IMR-90 (cell line): ENCODE results near the gene LDLRAD4. TPM values are rescaled to one million over a fixed set of nuclear protein-coding genes. Genes with fewer than 3 reads are reported as not detected.

Experiments
- ATAC-seq: fragments of 200-7000 bp; cut with Tn5 transposase; 2 replicates; pipeline ENCODE4 v1.9.1; 2020; ENCODE audit warnings: low read depth, mild to moderate bottlenecking, moderate library complexity
- BruUV-seq: library from RNA; stranded (reverse); fragments of 400-500 nt; replicated peaks from 2 replicates; lab custom pipeline; 2021; lab: Mats Ljungman, UMichigan
- CTCF ChIA-PET: fragments of 300-600 bp; formaldehyde crosslinking; extraction: SDS; loops from one replicate; lab custom pipeline; 2021; ENCODE audit warnings: antibody characterized with exemption; lab: Yijun Ruan, JAX
- POLR2A ChIA-PET: fragments of 300-600 bp; sonication (Branson Sonifier 250); formaldehyde crosslinking; loops from one replicate; lab custom pipeline; 2022; ENCODE audit warnings: antibody characterized with exemption; ENCODE audit not compliant: unreplicated experiment; lab: Charles Lee
- DNase-seq: peaks from one replicate; pipeline ENCODE4 v3.0.0; 2013
- H2AFZ ChIP-seq: replicated peaks from 2 replicates; pipeline ENCODE3; 2013; ENCODE audit warnings: low read length, mild to moderate bottlenecking; ENCODE audit not compliant: poor library complexity
- H2AK5ac ChIP-seq: 2 replicates; pipeline ENCODE4 v1.6.1; 2013; ENCODE audit warnings: low read depth, low read length, inconsistent platforms
- H2AK9ac ChIP-seq: replicated peaks from 2 replicates; pipeline ENCODE3; 2013; ENCODE audit warnings: mild to moderate bottlenecking, low read depth, low read length, moderate library complexity; ENCODE audit not compliant: poor library complexity
- H2BK120ac ChIP-seq: 2 replicates; pipeline ENCODE4 v1.6.1; 2013; ENCODE audit warnings: low read depth, low read length, inconsistent platforms
- H2BK15ac ChIP-seq: 3 replicates; pipeline ENCODE4 v1.6.1; 2013; ENCODE audit warnings: low read depth, low read length, inconsistent platforms
- H2BK20ac ChIP-seq: 2 replicates; pipeline ENCODE4 v1.6.1; 2013; ENCODE audit warnings: low read depth, mild to moderate bottlenecking, inconsistent platforms, low read length, moderate library complexity
- H2BK5ac ChIP-seq: 2 replicates; pipeline ENCODE4 v1.6.1; 2013; ENCODE audit warnings: mild to moderate bottlenecking, low read depth, low read length, inconsistent platforms; ENCODE audit not compliant: poor library complexity, severe bottlenecking
- H3K14ac ChIP-seq: replicated peaks from 2 replicates; pipeline ENCODE4 v1.6.1; 2013; ENCODE audit warnings: low read depth, low read length, inconsistent platforms
- H3K18ac ChIP-seq: 2 replicates; pipeline ENCODE4 v1.6.1; 2013; ENCODE audit warnings: low read depth, low read length, control low read depth
- H3K23ac ChIP-seq: 2 replicates; pipeline ENCODE4 v1.6.1; 2013; ENCODE audit warnings: low read depth, low read length, inconsistent platforms
- H3K27ac ChIP-seq: 2 replicates; pipeline ENCODE4 v1.5.1; 2013; ENCODE audit warnings: mild to moderate bottlenecking, control low read depth, low read length; ENCODE audit not compliant: insufficient read depth
- H3K27me3 ChIP-seq: 2 replicates; pipeline ENCODE4 v1.6.1; 2013; ENCODE audit warnings: low read length; ENCODE audit not compliant: control insufficient read depth, insufficient read depth
- H3K36me3 ChIP-seq: 2 replicates; pipeline ENCODE4 v1.6.1; 2013; ENCODE audit warnings: low read length, mixed read lengths; ENCODE audit not compliant: control insufficient read depth, insufficient read depth
- H3K4ac ChIP-seq: 2 replicates; pipeline ENCODE4 v1.6.1; 2013; ENCODE audit warnings: low read depth, low read length, inconsistent platforms
- H3K4me1 ChIP-seq: 2 replicates; pipeline ENCODE4 v1.6.1; 2013; ENCODE audit warnings: low read length, mixed read lengths; ENCODE audit not compliant: control insufficient read depth, insufficient read depth
- H3K4me2 ChIP-seq: 2 replicates; pipeline ENCODE4 v1.6.1; 2013; ENCODE audit warnings: low read depth, mild to moderate bottlenecking, control low read depth, low read length, moderate library complexity
- H3K4me3 ChIP-seq: 2 replicates; pipeline ENCODE4 v1.5.1; 2013; ENCODE audit warnings: low read depth, mild to moderate bottlenecking, control low read depth, low read length, moderate library complexity; ENCODE audit not compliant: insufficient read depth
- H3K56ac ChIP-seq: 2 replicates; pipeline ENCODE4 v1.6.1; 2013; ENCODE audit warnings: low read length, inconsistent platforms; ENCODE audit not compliant: insufficient read depth; ENCODE audit errors: extremely low read depth
- H3K79me1 ChIP-seq, 2 experiments: 2 replicates each; pipeline ENCODE4 v1.6.1; 2013; ENCODE audit warnings: low read length in 2 of 2, inconsistent platforms in 1 of 2, low read depth in 1 of 2
- H3K9ac ChIP-seq: 2 replicates; pipeline ENCODE4 v1.6.1; 2013; ENCODE audit warnings: low read depth, low read length, control low read depth
- H3K9me1 ChIP-seq: 2 replicates; pipeline ENCODE4 v1.6.1; 2013; ENCODE audit warnings: low read length, inconsistent platforms; ENCODE audit not compliant: insufficient read depth
- H3K9me3 ChIP-seq: 2 replicates; pipeline ENCODE4 v1.6.1; 2013; ENCODE audit warnings: low read length; ENCODE audit not compliant: control insufficient read depth, insufficient read depth
- H4K20me1 ChIP-seq: 2 replicates; pipeline ENCODE4 v1.6.1; 2013; ENCODE audit warnings: low read length, inconsistent platforms; ENCODE audit not compliant: insufficient read depth
- H4K5ac ChIP-seq: 2 replicates; pipeline ENCODE4 v1.6.1; 2013; ENCODE audit warnings: mild to moderate bottlenecking, low read depth, low read length, control low read depth
- H4K8ac ChIP-seq, 2 experiments: 2 replicates each; pipeline ENCODE4 v1.6.1; 2013; ENCODE audit warnings: low read depth in 2 of 2, low read length in 2 of 2, control low read depth in 1 of 2, inconsistent platforms in 1 of 2
- H4K91ac ChIP-seq: 2 replicates; pipeline ENCODE4 v1.6.1; 2013; ENCODE audit warnings: low read depth, low read length, inconsistent platforms; ENCODE audit not compliant: insufficient read depth
- BHLHE40 ChIP-seq: fragments of 150-350 bp; IDR thresholded peaks from 2 replicates; pipeline ENCODE4 v1.6.1; 2016; ENCODE audit warnings: mild to moderate bottlenecking, low read depth, low read length
- CEBPB ChIP-seq: IDR thresholded peaks from 2 replicates; pipeline ENCODE4 v1.6.1; 2012; ENCODE audit warnings: low read depth, low read length, improper control_type of control experiment
- CHD1 ChIP-seq: IDR thresholded peaks from 2 replicates; pipeline ENCODE4 v1.6.1; 2012; ENCODE audit warnings: low read depth, low read length, improper control_type of control experiment
- FOS ChIP-seq: fragments of 150-350 bp; IDR thresholded peaks from 2 replicates; pipeline ENCODE4 v1.6.1; 2016; ENCODE audit warnings: low read depth, low read length
- MAFK ChIP-seq: IDR thresholded peaks from 2 replicates; pipeline ENCODE4 v1.6.1; 2012; ENCODE audit warnings: low read depth, low read length, improper control_type of control experiment
- MAZ ChIP-seq: IDR thresholded peaks from 2 replicates; pipeline ENCODE4 v1.6.1; 2012; ENCODE audit warnings: low read depth, mild to moderate bottlenecking, low read length, improper control_type of control experiment, moderate library complexity, borderline replicate concordance
- MXI1 ChIP-seq: IDR thresholded peaks from 2 replicates; pipeline ENCODE4 v1.6.1; 2012; ENCODE audit warnings: low read depth, mild to moderate bottlenecking, low read length, moderate library complexity, borderline replicate concordance
- NFE2L2 ChIP-seq: fragments of 150-350 bp; IDR thresholded peaks from 2 replicates; pipeline ENCODE4 v1.6.1; 2016; ENCODE audit warnings: low read depth, mild to moderate bottlenecking, low read length
- POLR2A ChIP-seq: IDR thresholded peaks from 2 replicates; pipeline ENCODE4 v1.6.1; 2012; ENCODE audit warnings: mild to moderate bottlenecking, low read depth, low read length
- RAD21 ChIP-seq: IDR thresholded peaks from 2 replicates; pipeline ENCODE4 v1.6.1; 2012; ENCODE audit warnings: low read length, improper control_type of control experiment
- RCOR1 ChIP-seq: IDR thresholded peaks from 2 replicates; pipeline ENCODE4 v1.6.1; 2012; ENCODE audit warnings: mild to moderate bottlenecking, low read length, improper control_type of control experiment; ENCODE audit not compliant: insufficient replicate concordance
- RFX5 ChIP-seq: IDR thresholded peaks from 2 replicates; pipeline ENCODE4 v1.8.0; 2012; ENCODE audit warnings: low read depth, mild to moderate bottlenecking, low read length, moderate library complexity
- SMC3 ChIP-seq: fragments of 150-350 bp; IDR thresholded peaks from 2 replicates; pipeline ENCODE4 v1.6.1; 2016; ENCODE audit warnings: low read depth, mild to moderate bottlenecking, antibody characterized with exemption, low read length, moderate library complexity
- WGBS, 2 experiments: methylation state at CpG; one replicate each; pipeline versions ENCODE4 v1.1.5 to v1.1.7; 2013; ENCODE audit warnings: missing lambda C conversion rate in 2 of 2; ENCODE audit not compliant: insufficient read length in 1 of 2; ENCODE audit errors: extremely low coverage in 2 of 2; 5-methylcytosine and 5-hydroxymethylcytosine counted together
- dilution Hi-C: fragments of 300-500 bp; cut with HindIII; formaldehyde crosslinking; loops from one replicate; pipeline ENCODE4 v1.14.3; 2018; ENCODE audit warnings: low sequenced_read_pairs; ENCODE audit not compliant: unreplicated experiment
- in situ Hi-C: fragments of 300-500 bp; cut with MboI; formaldehyde crosslinking; loops from 3 replicates; pipeline ENCODE4 v1.14.3; 2019; ENCODE audit warnings: low sequenced_read_pairs, inconsistent platforms, mixed read lengths
- intact Hi-C: fragments of 100-400 bp; cut with micrococcal nuclease; formaldehyde crosslinking; loops from 2 replicates; pipeline ENCODE4 v1.10.0; 2022
- polyA plus RNA-seq, 3 experiments: library from polyadenylated mRNA; depleted of rRNA; stranded (reverse); fragments of >200 nt; gene quantifications; 2 replicates each; pipeline ENCODE4 v1.2.3, GENCODE V29; 2012; ENCODE audit warnings: low replicate concordance in 1 of 3
- total RNA-seq: library from RNA; depleted of rRNA; stranded (reverse); fragments of >200 nt; gene quantifications from 2 replicates; pipeline ENCODE4 v1.2.3, GENCODE V29; 2012
- TF ChIP-seq, protein P1 (sequence below): fragments of 150-350 bp; IDR thresholded peaks from 2 replicates; pipeline ENCODE4 v1.6.1; 2016; ENCODE audit warnings: low read depth, mild to moderate bottlenecking, low read length, moderate library complexity, borderline replicate concordance
- TF ChIP-seq, protein P2 (sequence below): fragments of 150-350 bp; IDR thresholded peaks from 2 replicates; pipeline ENCODE4 v1.6.1; 2017; ENCODE audit warnings: mild to moderate bottlenecking, antibody characterized with exemption, low read length, low read depth

Gene LDLRAD4
- total and polyA plus RNA-seq, 2 of the 4 experiments (the other 2 are of a cell fraction) = not detected

DNA sequence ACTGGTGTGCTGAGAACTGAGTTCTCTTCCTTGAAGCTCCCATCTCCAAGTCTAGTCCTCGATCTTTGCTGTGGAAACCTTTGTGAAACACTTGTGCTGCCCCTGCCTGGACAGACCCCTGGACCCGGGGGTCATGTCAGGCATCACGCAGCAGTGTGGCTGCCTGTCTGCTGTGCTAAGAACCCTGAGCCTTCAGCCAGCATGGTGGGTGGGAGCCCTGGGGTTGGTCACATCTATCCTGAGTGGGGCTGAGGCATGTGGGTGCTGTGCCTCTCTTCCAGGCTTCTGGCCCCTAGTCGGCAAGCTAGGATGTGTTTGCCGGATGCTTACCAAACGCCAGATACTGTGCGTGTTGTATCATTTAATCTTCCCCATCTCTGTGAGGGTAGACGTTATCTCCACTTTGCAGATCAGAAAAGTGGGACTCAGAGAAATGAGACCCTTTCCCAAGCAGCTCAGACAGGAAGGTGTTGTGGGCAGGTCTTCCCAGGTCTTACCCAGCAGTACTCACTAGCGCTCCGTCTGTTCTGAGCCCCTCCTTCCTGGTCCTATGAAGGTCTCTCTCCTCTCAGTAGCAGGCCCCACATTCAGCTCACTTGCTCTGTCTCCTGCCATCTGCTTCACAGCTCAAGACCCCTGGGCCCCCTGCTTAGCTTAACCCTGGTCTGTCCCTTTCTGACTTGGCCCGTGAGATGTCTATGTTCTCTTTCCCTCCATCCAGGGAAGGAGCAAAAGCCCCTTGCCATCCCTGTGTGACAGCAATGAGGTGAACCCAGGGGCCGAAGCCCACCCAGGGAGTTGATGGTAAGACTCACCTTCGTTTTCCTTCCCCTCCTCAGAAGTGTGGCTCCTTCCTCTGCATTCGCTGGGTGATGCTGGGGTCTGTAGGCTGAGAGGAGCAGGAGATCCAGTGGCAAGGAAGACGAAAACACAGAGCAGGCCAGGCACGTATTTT, 265.0 kb downstream of the LDLRAD4 start (continued):
- no peak for TF ChIP-seq MXI1

DNA sequence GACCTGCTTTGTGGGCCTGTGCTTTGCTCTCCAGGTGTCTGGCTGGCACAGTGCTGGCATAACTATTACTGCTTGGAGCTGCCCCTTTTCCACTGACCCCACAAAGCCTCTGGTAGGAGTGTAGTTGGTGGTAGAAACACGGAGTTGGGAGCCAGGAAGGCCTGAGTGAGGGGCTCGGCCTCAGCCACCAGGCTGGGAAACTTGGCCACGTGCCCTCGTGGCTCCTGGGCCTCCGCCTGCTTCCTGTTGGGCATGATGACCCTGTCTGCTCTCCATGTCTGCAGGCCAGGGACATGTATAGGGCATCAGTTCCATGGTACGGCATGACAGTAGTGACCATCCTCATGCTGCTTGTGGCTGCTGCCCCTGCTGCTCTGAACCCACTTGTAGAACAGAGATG, 266.6 kb downstream of the LDLRAD4 start:
- no peaks in the 10 kb centered on the region for H3K9me1 ChIP-seq
- dilution Hi-C loops = no loop called here
- no peak overlapping the region for H3K14ac ChIP-seq
- H3K36me3 ChIP-seq = no peaks in the 10 kb centered on the region
- H3K27me3 ChIP-seq = no peaks in the 10 kb centered on the region
- no peak overlapping the region for H2AK5ac ChIP-seq
- BruUV-seq = no TSS peak
- no peak overlapping the region for H2BK120ac ChIP-seq
- intact Hi-C loops = no loop called here
- ChIA-PET POLR2A (no interaction called here), CTCF (interaction anchor here (0.7 kb wide), 1 partner anchor 489 kb away, joined by 4 read pairs; no protein-coding TSS in a partner anchor)
- no peak overlapping the region for H4K91ac ChIP-seq
- in situ Hi-C loops = no loop called here
- H3K27ac ChIP-seq = no peak overlapping the region
- no peak overlapping the region for H3K56ac ChIP-seq
- H4K8ac ChIP-seq = no peak overlapping the region
- DNase-seq = no peak
- no peaks in the 10 kb centered on the region for H3K79me1 ChIP-seq
- no peak overlapping the region for H3K9ac ChIP-seq
- H2BK5ac ChIP-seq = no peak overlapping the region
- H3K4me3 ChIP-seq = no peak overlapping the region
- H2AK9ac ChIP-seq = no peak overlapping the region
- no peak overlapping the region for H3K4me2 ChIP-seq
- 53% methylated on average over 2 of the region's 6 CpGs; no CpG with 5 or more reads in 1 of the 2 experiments for WGBS, 2 experiments
- ATAC-seq = no peak
- H3K23ac ChIP-seq = no peak overlapping the region
- H3K4ac ChIP-seq = no peak overlapping the region
- no peaks in the 10 kb centered on the region for H3K4me1 ChIP-seq
- no peak overlapping the region for H3K18ac ChIP-seq
- H2AFZ ChIP-seq = peak overlapping the region; percentile 14
- no peaks in the 10 kb centered on the region for H4K20me1 ChIP-seq
- no peak overlapping the region for H4K5ac ChIP-seq
- no peaks in the 10 kb centered on the region for H3K9me3 ChIP-seq
- H2BK20ac ChIP-seq = no peak overlapping the region
- no peak overlapping the region for H2BK15ac ChIP-seq
- TF ChIP-seq SMC3 = no peak
- no peak for TF ChIP-seq BHLHE40
- no peak for TF ChIP-seq POLR2A
- TF ChIP-seq MXI1 = no peak
- TF ChIP-seq, protein P1, sequence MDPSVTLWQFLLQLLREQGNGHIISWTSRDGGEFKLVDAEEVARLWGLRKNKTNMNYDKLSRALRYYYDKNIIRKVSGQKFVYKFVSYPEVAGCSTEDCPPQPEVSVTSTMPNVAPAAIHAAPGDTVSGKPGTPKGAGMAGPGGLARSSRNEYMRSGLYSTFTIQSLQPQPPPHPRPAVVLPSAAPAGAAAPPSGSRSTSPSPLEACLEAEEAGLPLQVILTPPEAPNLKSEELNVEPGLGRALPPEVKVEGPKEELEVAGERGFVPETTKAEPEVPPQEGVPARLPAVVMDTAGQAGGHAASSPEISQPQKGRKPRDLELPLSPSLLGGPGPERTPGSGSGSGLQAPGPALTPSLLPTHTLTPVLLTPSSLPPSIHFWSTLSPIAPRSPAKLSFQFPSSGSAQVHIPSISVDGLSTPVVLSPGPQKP = no peak
- no peak for TF ChIP-seq CHD1
- TF ChIP-seq RCOR1 = no peak
- TF ChIP-seq, protein P2, sequence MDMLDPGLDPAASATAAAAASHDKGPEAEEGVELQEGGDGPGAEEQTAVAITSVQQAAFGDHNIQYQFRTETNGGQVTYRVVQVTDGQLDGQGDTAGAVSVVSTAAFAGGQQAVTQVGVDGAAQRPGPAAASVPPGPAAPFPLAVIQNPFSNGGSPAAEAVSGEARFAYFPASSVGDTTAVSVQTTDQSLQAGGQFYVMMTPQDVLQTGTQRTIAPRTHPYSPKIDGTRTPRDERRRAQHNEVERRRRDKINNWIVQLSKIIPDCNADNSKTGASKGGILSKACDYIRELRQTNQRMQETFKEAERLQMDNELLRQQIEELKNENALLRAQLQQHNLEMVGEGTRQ = no peak
- no peak for TF ChIP-seq RAD21
- TF ChIP-seq FOS = no peak
- TF ChIP-seq MAFK = no peak
- TF ChIP-seq RFX5 = no peak
- TF ChIP-seq CEBPB = no peak
- TF ChIP-seq NFE2L2 = no peak
- no peak for TF ChIP-seq MAZ
